ENCODE measurements around the gene TLL2. TPM values are rescaled to one million over a fixed set of nuclear protein-coding genes. Genes with fewer than 3 reads are reported as not detected.

The TLL2 gene
- total and polyA plus RNA-seq, 2 donors (not counting 3 experiments of a cell fraction or from before 2014, with no cell fraction given): 0.03 to 0.20 TPM

DNA sequence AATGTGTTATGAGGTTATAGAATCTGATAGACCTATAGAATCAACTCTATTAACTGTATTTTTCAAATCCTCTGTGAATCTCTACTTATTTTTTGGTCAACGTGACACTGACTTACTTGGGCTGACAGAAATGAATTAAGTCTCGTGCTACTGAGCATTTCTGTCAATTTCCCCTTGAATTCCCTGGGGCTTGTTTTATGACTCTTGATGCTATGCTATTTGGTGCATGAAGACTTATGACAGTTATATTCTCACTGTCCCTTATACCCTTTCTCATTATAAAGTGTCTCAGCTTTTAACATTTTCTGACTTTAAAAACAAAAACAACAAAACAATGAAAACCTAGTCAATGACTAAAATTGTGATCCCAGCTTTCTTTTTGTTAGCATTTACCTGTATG is 86.4 kb downstream of the TLL2 start:
- dilution Hi-C loops (cut with MboI; ENCODE audit: extremely low pct_ligation_motif_present, low sequenced_read_pairs) (no loop called here), intact Hi-C loops (cut with micrococcal nuclease) (no loop called here)
- no peaks in the 10 kb centered on the region for H3K4me1 ChIP-seq (ENCODE audit: control insufficient read depth, extremely low read depth, insufficient read depth, low read length)
- H3K27me3 ChIP-seq (ENCODE audit: control insufficient read depth in 2 of 2, insufficient read depth in 2 of 2, low read length in 2 of 2): peaks cover 2 to 5% of the 10 kb centered on the region in 2 experiments
- no peak overlapping the region for H3K4me2 ChIP-seq (ENCODE audit: insufficient read depth, low read length)
- H3K79me2 ChIP-seq (ENCODE audit: control insufficient read depth, insufficient read depth, low read length): no peaks in the 10 kb centered on the region
- no peak for FAIRE-seq
- no peaks in the 10 kb centered on the region for H3K36me3 ChIP-seq (ENCODE audit: control insufficient read depth in 2 of 2, extremely low read depth in 1 of 2, insufficient read depth in 2 of 2, low read length in 2 of 2)
- H3K27ac ChIP-seq (ENCODE audit: insufficient read depth, low read depth, low read length): no peak overlapping the region
- no peaks in the 10 kb centered on the region for H3K9me3 ChIP-seq (replicated peaks; ENCODE audit: control insufficient read depth, insufficient read depth, low read length)
- no TSS peak for BruUV-seq (replicated peaks)
- H3K4me3 ChIP-seq (replicated peaks in 1 of 3; ENCODE audit: insufficient read depth in 1 of 3, low read depth in 1 of 3, low read length in 3 of 3): no peak overlapping the region
- no peaks in the 10 kb centered on the region for H3K9me1 ChIP-seq (replicated peaks; ENCODE audit: control insufficient read depth, extremely low read depth, insufficient read depth, low read length)
- POLR2A ChIA-PET: no interaction called here
- no peak overlapping the region for H3K9ac ChIP-seq (replicated peaks; ENCODE audit: extremely low read depth, insufficient read depth, low read length)
- no peak for DNase-seq (ENCODE audit: low read depth, low spot score)
- no peak for TF ChIP-seq POLR2A (IDR thresholded peaks at IDR 0.05; ENCODE audit: low read depth, low read length)
- TF ChIP-seq MYC (IDR thresholded peaks at IDR 0.05; ENCODE audit: low read depth, low read length): no peak
- TF ChIP-seq, protein P1, sequence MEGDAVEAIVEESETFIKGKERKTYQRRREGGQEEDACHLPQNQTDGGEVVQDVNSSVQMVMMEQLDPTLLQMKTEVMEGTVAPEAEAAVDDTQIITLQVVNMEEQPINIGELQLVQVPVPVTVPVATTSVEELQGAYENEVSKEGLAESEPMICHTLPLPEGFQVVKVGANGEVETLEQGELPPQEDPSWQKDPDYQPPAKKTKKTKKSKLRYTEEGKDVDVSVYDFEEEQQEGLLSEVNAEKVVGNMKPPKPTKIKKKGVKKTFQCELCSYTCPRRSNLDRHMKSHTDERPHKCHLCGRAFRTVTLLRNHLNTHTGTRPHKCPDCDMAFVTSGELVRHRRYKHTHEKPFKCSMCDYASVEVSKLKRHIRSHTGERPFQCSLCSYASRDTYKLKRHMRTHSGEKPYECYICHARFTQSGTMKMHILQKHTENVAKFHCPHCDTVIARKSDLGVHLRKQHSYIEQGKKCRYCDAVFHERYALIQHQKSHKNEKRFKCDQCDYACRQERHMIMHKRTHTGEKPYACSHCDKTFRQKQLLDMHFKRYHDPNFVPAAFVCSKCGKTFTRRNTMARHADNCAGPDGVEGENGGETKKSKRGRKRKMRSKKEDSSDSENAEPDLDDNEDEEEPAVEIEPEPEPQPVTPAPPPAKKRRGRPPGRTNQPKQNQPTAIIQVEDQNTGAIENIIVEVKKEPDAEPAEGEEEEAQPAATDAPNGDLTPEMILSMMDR (IDR thresholded peaks at IDR 0.05; ENCODE audit: extremely low read depth in 1 of 2, insufficient read depth in 1 of 2, low read depth in 1 of 2, low read length in 2 of 2): no peak
- no peak for TF ChIP-seq JUN (IDR thresholded peaks at IDR 0.05; ENCODE audit: borderline replicate concordance, insufficient read depth, insufficient read length, low read depth)
- TF ChIP-seq, protein P2, sequence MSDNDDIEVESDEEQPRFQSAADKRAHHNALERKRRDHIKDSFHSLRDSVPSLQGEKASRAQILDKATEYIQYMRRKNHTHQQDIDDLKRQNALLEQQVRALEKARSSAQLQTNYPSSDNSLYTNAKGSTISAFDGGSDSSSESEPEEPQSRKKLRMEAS (IDR thresholded peaks at IDR 0.05; ENCODE audit: insufficient read depth, insufficient read length): no peak
- no peak for TF ChIP-seq POLR2AphosphoS5 (IDR thresholded peaks at IDR 0.05; ENCODE audit: insufficient read depth, low read depth, low read length)
- TF ChIP-seq FOS (IDR thresholded peaks at IDR 0.05; ENCODE audit: borderline replicate concordance, insufficient read depth, low read length): no peak
- no peak for TF ChIP-seq EZH2 (IDR thresholded peaks at IDR 0.05; ENCODE audit: borderline replicate concordance, low read depth, low read length, severe bottlenecking)
- TF ChIP-seq GATA2 (IDR thresholded peaks at IDR 0.05; ENCODE audit: insufficient read depth, insufficient read length, low read depth, low read length): no peak
- H2AFZ ChIP-seq (ENCODE audit: low read depth, low read length): no peak overlapping the region
- CTCF ChIA-PET: interaction anchor here (1.1 kb wide), 1 partner anchor 14 kb away, joined by 3 read pairs; no protein-coding TSS in a partner anchor
- no peaks in the 10 kb centered on the region for H4K20me1 ChIP-seq (replicated peaks; ENCODE audit: control insufficient read depth, extremely low read depth, insufficient read depth, low read length)
